ENCODE data around the gene RNF183. TPM values are rescaled to one million over a fixed set of nuclear protein-coding genes. Genes with fewer than 3 reads are reported as not detected.

RNF183 gene
- total RNA-seq, 2 experiments from 2014 or later = 0.14 to 0.37 TPM

- H3K36me3 Mint-ChIP-seq = no peaks in the 10 kb centered on the region
- POLR2A ChIA-PET = interaction anchor here (0.6 to 3.2 kb wide), 9 partner anchors 10 to 242 kb away, joined by 3 to 43 read pairs (median 7); partner anchors contain the start of genes ALAD, BSPRY, C9orf43 and CDC26
- no peaks in the 10 kb centered on the region for H3K9me3 Mint-ChIP-seq
- peak within 1 kb of the TSS; percentile 88 for H3K4me3 Mint-ChIP-seq
- DNase-seq (peak; percentile 85), ATAC-seq (ENCODE audit: low read depth) (peak; percentile 91)
- H3K27me3 Mint-ChIP-seq = peaks cover 3% of the 10 kb centered on the region
- H3K4me1 Mint-ChIP-seq = peaks cover 33% of the 10 kb centered on the region
- peak within 1 kb of the TSS; percentile 65 for H3K27ac Mint-ChIP-seq
Observed at GRCh38 chr9:113340011-113340699, 37.0 kb upstream of the RNF183 start, which contains the start of gene WDR31. Gene WDR31, minus strand, starts transcription at chr9:113340275. Its CDS starts 8,253 bp downstream, at chr9:113332022.

GRCh38 chr9:113337714-113338113, 34.5 kb upstream of the RNF183 start:
- ATAC-seq (ENCODE audit: low read depth) (no peak), DNase-seq (no peak)
- no peaks in the 10 kb centered on the region for H3K9me3 Mint-ChIP-seq
- no peak overlapping the region for H3K27ac Mint-ChIP-seq
- no peaks in the 10 kb centered on the region for H3K36me3 Mint-ChIP-seq
- H3K27me3 Mint-ChIP-seq = peaks cover 4% of the 10 kb centered on the region
- H3K4me3 Mint-ChIP-seq = no peak overlapping the region
- peaks cover 30% of the 10 kb centered on the region for H3K4me1 Mint-ChIP-seq
- POLR2A ChIA-PET = interaction anchor here (0.8 kb wide), 1 partner anchor 53 kb away, joined by 3 read pairs; no protein-coding TSS in a partner anchor

- H3K36me3 Mint-ChIP-seq = no peaks in the 10 kb centered on the region
- DNase-seq = no peak
- H3K27ac Mint-ChIP-seq = no peak overlapping the region
- no peak for ATAC-seq (ENCODE audit: low read depth)
- no peak overlapping the region for H3K4me3 Mint-ChIP-seq
- POLR2A ChIA-PET = interaction anchor here (1.2 kb wide), 1 partner anchor 18 kb away, joined by 4 read pairs; the partner anchor contains the start of gene BSPRY
- peaks cover 2% of the 10 kb centered on the region for H3K27me3 Mint-ChIP-seq
- H3K9me3 Mint-ChIP-seq = no peaks in the 10 kb centered on the region
- peaks cover 11% of the 10 kb centered on the region for H3K4me1 Mint-ChIP-seq
Observed at GRCh38 chr9:113331780-113332179, 28.6 kb upstream of the RNF183 start.

GRCh38 chr9:113328045-113328782, 25.0 kb upstream of the RNF183 start:
- Mint-ChIP-seq H3K4me1 (no peaks in the 10 kb centered on the region), H3K4me3 (no peak overlapping the region), H3K9me3 (no peaks in the 10 kb centered on the region), H3K27ac (no peak overlapping the region), H3K27me3 (peaks cover 2% of the 10 kb centered on the region), H3K36me3 (no peaks in the 10 kb centered on the region)
- ATAC-seq (ENCODE audit: low read depth) = no peak
- POLR2A ChIA-PET = interaction anchor here (1.0 kb wide), 1 partner anchor 82 kb away, joined by 3 read pairs; the partner anchor contains the start of genes C9orf43 and POLE3
- no peak for DNase-seq

- no peak for ATAC-seq (ENCODE audit: low read depth)
Observed at GRCh38 chr9:113326230-113326629, 23.1 kb upstream of the RNF183 start.

GRCh38 chr9:113322671-113323070, 19.5 kb upstream of the RNF183 start:
- Mint-ChIP-seq H3K27ac (no peak overlapping the region), H3K4me3 (no peak overlapping the region), H3K27me3 (no peaks in the 10 kb centered on the region), H3K9me3 (no peaks in the 10 kb centered on the region), H3K36me3 (no peaks in the 10 kb centered on the region), H3K4me1 (no peaks in the 10 kb centered on the region)
- DNase-seq (no peak), ATAC-seq (ENCODE audit: low read depth) (no peak)
- POLR2A ChIA-PET = no interaction called here

More at GRCh38 chr9:113326230-113326629, 23.1 kb upstream of the RNF183 start:
- Mint-ChIP-seq H3K27ac (no peak overlapping the region), H3K9me3 (no peaks in the 10 kb centered on the region), H3K4me1 (no peaks in the 10 kb centered on the region), H3K27me3 (no peaks in the 10 kb centered on the region), H3K36me3 (no peaks in the 10 kb centered on the region), H3K4me3 (no peak overlapping the region)
- POLR2A ChIA-PET = interaction anchor here (0.7 kb wide), 1 partner anchor 69 kb away, joined by 4 read pairs; no protein-coding TSS in a partner anchor
- no peak for DNase-seq

GRCh38 chr9:113320051-113320450, 16.9 kb upstream of the RNF183 start:
- Mint-ChIP-seq H3K27me3 (peaks cover under 1% of the 10 kb centered on the region), H3K27ac (no peak overlapping the region)
- DNase-seq = no peak

GRCh38 chr9:113319054-113319453, 15.9 kb upstream of the RNF183 start:
- H3K27ac Mint-ChIP-seq = no peak overlapping the region
- peaks cover 2% of the 10 kb centered on the region for H3K27me3 Mint-ChIP-seq
- H3K9me3 Mint-ChIP-seq = no peaks in the 10 kb centered on the region
- ATAC-seq (ENCODE audit: low read depth) = no peak
- no peaks in the 10 kb centered on the region for H3K36me3 Mint-ChIP-seq
- H3K4me1 Mint-ChIP-seq = no peaks in the 10 kb centered on the region
- no peak for DNase-seq
- H3K4me3 Mint-ChIP-seq = no peak overlapping the region
- POLR2A ChIA-PET = interaction anchor here (0.9 kb wide), 1 partner anchor 21 kb away, joined by 3 read pairs; the partner anchor contains the start of gene WDR31

More at GRCh38 chr9:113320051-113320450, 16.9 kb upstream of the RNF183 start:
- POLR2A ChIA-PET = interaction anchor here (1.0 kb wide), 1 partner anchor 84 kb away, joined by 3 read pairs; no protein-coding TSS in a partner anchor
- Mint-ChIP-seq H3K9me3 (no peaks in the 10 kb centered on the region), H3K4me3 (no peak overlapping the region), H3K36me3 (no peaks in the 10 kb centered on the region), H3K4me1 (no peaks in the 10 kb centered on the region)
- ATAC-seq (ENCODE audit: low read depth) = no peak

- ATAC-seq (ENCODE audit: low read depth) (no peak), DNase-seq (no peak)
- POLR2A ChIA-PET = no interaction called here
- no peak overlapping the region for H3K4me3 Mint-ChIP-seq
- H3K4me1 Mint-ChIP-seq = no peaks in the 10 kb centered on the region
- no peaks in the 10 kb centered on the region for H3K36me3 Mint-ChIP-seq
- peaks cover 2% of the 10 kb centered on the region for H3K27me3 Mint-ChIP-seq
- no peaks in the 10 kb centered on the region for H3K9me3 Mint-ChIP-seq
- H3K27ac Mint-ChIP-seq = no peak overlapping the region
Observed at GRCh38 chr9:113317777-113318176, 14.6 kb upstream of the RNF183 start.

- H3K4me3 Mint-ChIP-seq = no peak overlapping the region
- no peaks in the 10 kb centered on the region for H3K4me1 Mint-ChIP-seq
- no peaks in the 10 kb centered on the region for H3K9me3 Mint-ChIP-seq
- no peak overlapping the region for H3K27ac Mint-ChIP-seq
- ATAC-seq (ENCODE audit: low read depth) (no peak), DNase-seq (no peak)
- H3K36me3 Mint-ChIP-seq = no peaks in the 10 kb centered on the region
- peaks cover 2% of the 10 kb centered on the region for H3K27me3 Mint-ChIP-seq
- POLR2A ChIA-PET = no interaction called here
Observed at GRCh38 chr9:113316030-113316429, 12.9 kb upstream of the RNF183 start.

- H3K27ac Mint-ChIP-seq = no peak overlapping the region
- ATAC-seq (ENCODE audit: low read depth) = no peak
- POLR2A ChIA-PET = interaction anchor here (0.7 kb wide), 1 partner anchor 49 kb away, joined by 3 read pairs; no protein-coding TSS in a partner anchor
- H3K4me3 Mint-ChIP-seq = no peak overlapping the region
- DNase-seq = no peak
- peaks cover 2% of the 10 kb centered on the region for H3K27me3 Mint-ChIP-seq
- no peaks in the 10 kb centered on the region for H3K4me1 Mint-ChIP-seq
- H3K36me3 Mint-ChIP-seq = no peaks in the 10 kb centered on the region
- no peaks in the 10 kb centered on the region for H3K9me3 Mint-ChIP-seq
Observed at GRCh38 chr9:113315231-113315630, 12.1 kb upstream of the RNF183 start.

- no peak overlapping the region for H3K27ac Mint-ChIP-seq
Observed at GRCh38 chr9:113313261-113313660, 10.1 kb upstream of the RNF183 start.

GRCh38 chr9:113311961-113312360, 8.8 kb upstream of the RNF183 start:
- no peaks in the 10 kb centered on the region for H3K4me1 Mint-ChIP-seq
- POLR2A ChIA-PET = interaction anchor here (1.0 kb wide), 1 partner anchor 98 kb away, joined by 4 read pairs; the partner anchor contains the start of genes C9orf43 and POLE3
- no peak overlapping the region for H3K4me3 Mint-ChIP-seq
- ATAC-seq (ENCODE audit: low read depth) = no peak
- H3K27me3 Mint-ChIP-seq = peaks cover 2% of the 10 kb centered on the region
- no peaks in the 10 kb centered on the region for H3K9me3 Mint-ChIP-seq
- no peak for DNase-seq
- H3K27ac Mint-ChIP-seq = no peak overlapping the region
- no peaks in the 10 kb centered on the region for H3K36me3 Mint-ChIP-seq

More at GRCh38 chr9:113313261-113313660, 10.1 kb upstream of the RNF183 start:
- Mint-ChIP-seq H3K9me3 (no peaks in the 10 kb centered on the region), H3K4me3 (no peak overlapping the region), H3K27me3 (peaks cover 2% of the 10 kb centered on the region), H3K36me3 (no peaks in the 10 kb centered on the region), H3K4me1 (no peaks in the 10 kb centered on the region)
- POLR2A ChIA-PET = interaction anchor here (0.7 kb wide), 1 partner anchor 40 kb away, joined by 5 read pairs; no protein-coding TSS in a partner anchor
- DNase-seq (no peak), ATAC-seq (ENCODE audit: low read depth) (no peak)
